Glutamatergic neuron (in vitro differentiated cells): ENCODE data around the gene RBMX. TPM values are rescaled to one million over a fixed set of nuclear protein-coding genes. Genes with fewer than 3 reads are reported as not detected.

ENCODE experiments used
- DNase-seq: peaks from one replicate; pipeline ENCODE4 v3.0.0; 2022
- H3K27ac Mint-ChIP-seq: one replicate; pipeline ENCODE4 v1.8.0; 2020; ENCODE audit warnings: mild to moderate bottlenecking, mixed read lengths, inconsistent platforms; ENCODE audit not compliant: unreplicated experiment
- H3K27me3 Mint-ChIP-seq: one replicate; pipeline ENCODE4 v1.8.0; 2020; ENCODE audit warnings: mild to moderate bottlenecking, moderate library complexity, mixed read lengths, inconsistent platforms; ENCODE audit not compliant: unreplicated experiment
- H3K36me3 Mint-ChIP-seq: one replicate; pipeline ENCODE4 v1.8.0; 2020; ENCODE audit warnings: mild to moderate bottlenecking, mixed read lengths, inconsistent platforms; ENCODE audit not compliant: unreplicated experiment
- H3K4me1 Mint-ChIP-seq: one replicate; pipeline ENCODE4 v1.8.0; 2020; ENCODE audit warnings: mild to moderate bottlenecking, low read depth, mixed read lengths, inconsistent platforms; ENCODE audit not compliant: unreplicated experiment
- H3K4me3 Mint-ChIP-seq: one replicate; pipeline ENCODE4 v1.8.0; 2020; ENCODE audit warnings: mild to moderate bottlenecking, mixed read lengths, inconsistent platforms; ENCODE audit not compliant: unreplicated experiment
- H3K9me3 Mint-ChIP-seq: one replicate; pipeline ENCODE4 v1.8.0; 2020; ENCODE audit warnings: mild to moderate bottlenecking, moderate library complexity, mixed read lengths, inconsistent platforms; ENCODE audit not compliant: unreplicated experiment
- total RNA-seq: library from RNA; stranded (reverse); fragmentation: NEBNext Ultra II Directional; extraction: Animal tissue kit (Norgen Biotek cat#: 25700); gene quantifications from one replicate; pipeline ENCODE4 v1.2.1, GENCODE V29; 2021; ENCODE audit not compliant: unreplicated experiment
- TF ChIP-seq, protein P1 (sequence below): fragments of 200-600 bp; sonication (generic); IDR thresholded peaks from one replicate; pipeline ENCODE4 v1.5.0; 2021; ENCODE audit not compliant: partially characterized antibody, unreplicated experiment

Gene RBMX
- total RNA-seq, 1 donor from 2014 or later: 246 TPM

GRCh38 chrX:136835761-136836160 lies 44.8 kb downstream of the RBMX start:
- Mint-ChIP-seq H3K27ac (no peak overlapping the region), H3K4me1 (no peaks in the 10 kb centered on the region), H3K36me3 (no peaks in the 10 kb centered on the region), H3K4me3 (no peak overlapping the region), H3K27me3 (no peaks in the 10 kb centered on the region), H3K9me3 (no peaks in the 10 kb centered on the region)
- DNase-seq: no peak
- TF ChIP-seq, protein P1, sequence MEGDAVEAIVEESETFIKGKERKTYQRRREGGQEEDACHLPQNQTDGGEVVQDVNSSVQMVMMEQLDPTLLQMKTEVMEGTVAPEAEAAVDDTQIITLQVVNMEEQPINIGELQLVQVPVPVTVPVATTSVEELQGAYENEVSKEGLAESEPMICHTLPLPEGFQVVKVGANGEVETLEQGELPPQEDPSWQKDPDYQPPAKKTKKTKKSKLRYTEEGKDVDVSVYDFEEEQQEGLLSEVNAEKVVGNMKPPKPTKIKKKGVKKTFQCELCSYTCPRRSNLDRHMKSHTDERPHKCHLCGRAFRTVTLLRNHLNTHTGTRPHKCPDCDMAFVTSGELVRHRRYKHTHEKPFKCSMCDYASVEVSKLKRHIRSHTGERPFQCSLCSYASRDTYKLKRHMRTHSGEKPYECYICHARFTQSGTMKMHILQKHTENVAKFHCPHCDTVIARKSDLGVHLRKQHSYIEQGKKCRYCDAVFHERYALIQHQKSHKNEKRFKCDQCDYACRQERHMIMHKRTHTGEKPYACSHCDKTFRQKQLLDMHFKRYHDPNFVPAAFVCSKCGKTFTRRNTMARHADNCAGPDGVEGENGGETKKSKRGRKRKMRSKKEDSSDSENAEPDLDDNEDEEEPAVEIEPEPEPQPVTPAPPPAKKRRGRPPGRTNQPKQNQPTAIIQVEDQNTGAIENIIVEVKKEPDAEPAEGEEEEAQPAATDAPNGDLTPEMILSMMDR: no peak

DNA sequence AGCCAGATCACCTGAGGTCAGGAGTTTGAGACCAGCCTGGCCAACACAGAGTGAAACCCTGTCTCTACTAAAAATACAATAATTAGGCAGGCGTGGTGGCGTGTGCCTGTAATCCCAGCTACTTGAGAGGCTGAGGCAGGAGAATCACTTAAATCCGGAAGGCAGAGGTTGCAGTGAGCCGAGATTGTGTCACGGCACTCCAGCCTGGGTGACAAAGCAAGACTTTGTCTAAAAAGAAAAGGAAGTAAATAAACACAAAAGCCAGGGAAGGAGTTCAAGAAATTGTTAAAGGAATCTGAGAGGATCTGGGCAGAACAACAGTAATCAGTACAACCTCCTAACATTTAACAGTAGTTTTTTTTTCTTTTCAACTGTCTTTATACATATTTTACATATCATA lies 51.1 kb downstream of the RBMX start:
- DNase-seq: no peak
- no peak overlapping the region for H3K4me3 Mint-ChIP-seq
- no peak overlapping the region for H3K27ac Mint-ChIP-seq
- TF ChIP-seq, protein P1: no peak
- H3K36me3 Mint-ChIP-seq: no peaks in the 10 kb centered on the region
- no peaks in the 10 kb centered on the region for H3K9me3 Mint-ChIP-seq
- no peaks in the 10 kb centered on the region for H3K27me3 Mint-ChIP-seq
- H3K4me1 Mint-ChIP-seq: peaks cover 7% of the 10 kb centered on the region

DNA sequence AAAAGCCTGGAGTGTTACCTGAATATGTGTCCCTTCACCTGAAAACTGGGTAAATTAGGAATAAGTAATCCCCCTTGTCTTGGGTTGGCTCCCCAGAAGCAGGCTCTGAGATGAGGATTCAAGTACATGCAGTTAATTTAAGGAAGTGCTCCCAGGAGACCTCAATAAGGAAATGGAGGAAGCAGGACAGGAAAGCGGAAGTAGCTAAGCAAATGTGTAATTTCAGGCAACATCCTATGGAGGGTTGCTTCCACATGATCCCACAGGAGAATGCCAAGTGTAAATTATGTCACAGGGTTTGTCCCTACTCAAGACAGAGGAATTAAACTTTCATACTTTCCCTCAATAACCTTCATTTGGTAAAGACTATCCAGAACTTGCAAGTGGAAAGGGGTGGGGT lies 51.7 kb downstream of the RBMX start:
- Mint-ChIP-seq H3K4me3 (no peak overlapping the region), H3K4me1 (peaks cover 7% of the 10 kb centered on the region), H3K36me3 (no peaks in the 10 kb centered on the region), H3K27ac (no peak overlapping the region), H3K27me3 (no peaks in the 10 kb centered on the region), H3K9me3 (no peaks in the 10 kb centered on the region)
- TF ChIP-seq, protein P1: no peak
- no peak for DNase-seq

- Mint-ChIP-seq H3K4me1 (peaks cover 7% of the 10 kb centered on the region), H3K36me3 (no peaks in the 10 kb centered on the region), H3K9me3 (no peaks in the 10 kb centered on the region), H3K27me3 (no peaks in the 10 kb centered on the region), H3K27ac (no peak overlapping the region), H3K4me3 (no peak overlapping the region)
- TF ChIP-seq, protein P1: no peak
- DNase-seq: no peak
These were observed 53.5 kb downstream of the RBMX start for GRCh38 chrX:136827026-136827425.

DNA sequence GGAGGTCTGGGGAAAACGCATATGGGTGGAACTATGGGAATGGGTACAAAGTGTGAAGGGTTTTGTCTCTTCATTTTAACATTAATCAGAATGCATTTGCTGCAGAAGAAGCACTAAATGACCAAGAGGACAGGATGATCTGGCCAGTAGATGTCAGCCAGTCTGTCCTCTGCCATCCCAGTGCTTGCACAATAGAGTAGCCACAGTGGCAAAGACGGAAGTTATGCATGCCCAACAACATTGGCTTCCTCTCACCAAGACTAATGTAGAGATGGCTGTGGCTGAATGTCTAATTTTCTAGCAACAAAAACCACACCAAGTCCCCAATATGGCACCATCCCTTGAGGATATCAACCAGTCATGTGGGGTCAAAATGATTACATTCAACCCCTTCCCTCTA lies 54.8 kb downstream of the RBMX start:
- no peak for DNase-seq
- Mint-ChIP-seq H3K9me3 (no peaks in the 10 kb centered on the region), H3K36me3 (no peaks in the 10 kb centered on the region), H3K27ac (no peak overlapping the region), H3K4me1 (peaks cover 7% of the 10 kb centered on the region), H3K4me3 (no peak overlapping the region), H3K27me3 (no peaks in the 10 kb centered on the region)
- TF ChIP-seq, protein P1: no peak

Other genes starting within 250 kb of the RBMX start
- not detected for gene CD40LG, start 232.6 kb downstream of the RBMX start, total RNA-seq
- 59.5 TPM for gene ARHGEF6, start 99.8 kb downstream of the RBMX start, total RNA-seq
- not detected for gene GPR101, start 153.3 kb upstream of the RBMX start, total RNA-seq